Adrenal gland (tissue), 12 donors: ENCODE data around the gene LRRC55. TPM values are rescaled to one million over a fixed set of nuclear protein-coding genes. Genes with fewer than 3 reads are reported as not detected.

Experiments
- DNase-seq, 7 donors: peaks; one replicate each; pipeline ENCODE4 v3.0.0-alpha.2; 2019 to 2020
- H3K27ac ChIP-seq, 5 donors: fragments of 200-600 bp; sonication (generic) in 4 of 5; 1 replicate in 3 of 5; 2 replicates in 2 of 5; pipeline versions ENCODE4 v1.5.1 to v1.8.0; 2016 to 2020; ENCODE audit warnings: mild to moderate bottlenecking in 1 of 5
- H3K27me3 ChIP-seq: fragments of 200-600 bp; 2 replicates; pipeline ENCODE4 v1.8.0; 2021
- H3K36me3 ChIP-seq, 2 donors: fragments of 200-600 bp; replicated peaks in 1 of 2; 1 replicate in 1 of 2; 2 replicates in 1 of 2; pipeline versions ENCODE4 v1.5.1 to v1.8.0; 2018 to 2022
- H3K4me1 ChIP-seq, 2 donors: fragments of 200-600 bp; replicated peaks in 1 of 2; 1 replicate in 1 of 2; 2 replicates in 1 of 2; pipeline versions ENCODE4 v1.5.1 to v1.8.0; 2018 to 2021
- H3K4me3 ChIP-seq, 4 donors: fragments of 200-600 bp; sonication (generic) in 3 of 4; one replicate each; pipeline ENCODE4 v1.5.1; 2016 to 2018
- H3K9me3 ChIP-seq, 3 donors: fragments of 200-600 bp; sonication (generic) in 1 of 3; replicated peaks in 1 of 3; 1 replicate in 2 of 3; 2 replicates in 1 of 3; pipeline versions ENCODE4 v1.5.1 to v1.8.0; 2016 to 2021
- CTCF ChIP-seq, 6 experiments: fragments of 450-650 bp in 4 of 6; fragments of 200-600 bp in 2 of 6; sonication (generic) in 1 of 6; IDR thresholded peaks; 1 replicate in 5 of 6; 2 replicates in 1 of 6; pipeline versions ENCODE4 v1.5.1 to v1.8.0; 2016 to 2021; ENCODE audit warnings: antibody characterized with exemption in 6 of 6, mild to moderate bottlenecking in 2 of 6, moderate library complexity in 1 of 6
- POLR2A ChIP-seq, 2 donors: fragments of 450-650 bp; IDR thresholded peaks; one replicate each; pipeline ENCODE4 v1.6.1; 2017; ENCODE audit warnings: antibody characterized with exemption in 2 of 2, mild to moderate bottlenecking in 2 of 2, moderate library complexity in 1 of 2
- WGBS, 4 donors: extraction: QIAGEN DNeasy Blood & Tissue Kit in 2 of 4; methylation state at CpG; one replicate each; pipeline versions ENCODE4 v1.1.5 to v1.1.7; 2013 to 2017; 5-methylcytosine and 5-hydroxymethylcytosine counted together
- intact Hi-C, 2 donors: fragments of 100-400 bp; cut with DNase I; formaldehyde crosslinking; loops; one replicate each; pipeline versions ENCODE4 v1.14.1 to v1.15.0; 2022 to 2023
- polyA plus RNA-seq, 3 donors: library from polyadenylated mRNA; stranded (reverse); fragments of 200-250 nt in 2 of 3; fragments of 350-450 nt in 1 of 3; fragmentation: Illumina TruSeq in 1 of 3; extraction: RNeasy Lipid Tissue Mini Kit (QIAGEN cat#74804) in 1 of 3; gene quantifications; one replicate each; pipeline ENCODE4 v1.2.3, GENCODE V29; 2013 to 2014
- total RNA-seq, 9 donors: library from RNA; depleted of rRNA in 4 of 9; stranded (reverse); fragments of >200 nt in 4 of 9; fragments of 120-200 nt in 1 of 9; fragmentation: NEBNext Ultra II Directional in 1 of 9; extraction: Animal tissue kit (Norgen Biotek cat#: 25700) in 1 of 9; gene quantifications; one replicate each; pipeline versions ENCODE4 v1.1.0 to v1.2.4, GENCODE V29; 2013 to 2023
- donor health status: healthy with polysubstance abuse.
- donor health status: Bipolar disorder and iron deficiency.
- donor health status: DM: yes; HTN: yes; CAD: no.
- donor health status: DM: no; HTN: no; CAD: no.
- donor health status: DM: no; HTN: no; CAD: no.
- donor health status: DM: yes; HTN: yes; CAD: no.

LRRC55 gene
- total and polyA plus RNA-seq, 12 donors: 0.08 to 1.1 (median 0.50) TPM; not detected in 1

GRCh38 chr11:57214098-57214417 is 32.3 kb downstream of the LRRC55 start:
- intact Hi-C loops: no loop called here
- H3K27ac ChIP-seq: no peak overlapping the region
- 37 to 61% (median 55%) methylated on average over 2 of the region's 2 CpGs for WGBS, 4 donors

GRCh38 chr11:57214494-57214893 is 32.7 kb downstream of the LRRC55 start:
- WGBS, 4 donors: 56 to 60% (median 59%) methylated on average over 3 of the region's 3 CpGs
- intact Hi-C loops: no loop called here
- no peak overlapping the region for H3K27ac ChIP-seq
- TF ChIP-seq CTCF (IDR thresholded peaks at IDR 0.05) (no peak), POLR2A (IDR thresholded peaks at IDR 0.05) (no peak)
- H3K9me3 ChIP-seq: no peaks in the 10 kb centered on the region
- H3K27me3 ChIP-seq: no peaks in the 10 kb centered on the region
- no peak for DNase-seq
- no peak overlapping the region for H3K4me3 ChIP-seq
- H3K4me1 ChIP-seq: peaks cover 0 to 4% of the 10 kb centered on the region in 2 donors
- H3K36me3 ChIP-seq: no peaks in the 10 kb centered on the region

More at GRCh38 chr11:57214098-57214417, 32.3 kb downstream of the LRRC55 start:
- no peak for TF ChIP-seq POLR2A (IDR thresholded peaks at IDR 0.05)
- no peak for TF ChIP-seq CTCF (IDR thresholded peaks at IDR 0.05)
- Histone ChIP-seq H3K36me3 (no peaks in the 10 kb centered on the region), H3K4me1 (peaks cover 0 to 4% of the 10 kb centered on the region in 2 donors), H3K27me3 (no peaks in the 10 kb centered on the region), H3K4me3 (no peak overlapping the region), H3K9me3 (no peaks in the 10 kb centered on the region)
- no peak for DNase-seq

DNA sequence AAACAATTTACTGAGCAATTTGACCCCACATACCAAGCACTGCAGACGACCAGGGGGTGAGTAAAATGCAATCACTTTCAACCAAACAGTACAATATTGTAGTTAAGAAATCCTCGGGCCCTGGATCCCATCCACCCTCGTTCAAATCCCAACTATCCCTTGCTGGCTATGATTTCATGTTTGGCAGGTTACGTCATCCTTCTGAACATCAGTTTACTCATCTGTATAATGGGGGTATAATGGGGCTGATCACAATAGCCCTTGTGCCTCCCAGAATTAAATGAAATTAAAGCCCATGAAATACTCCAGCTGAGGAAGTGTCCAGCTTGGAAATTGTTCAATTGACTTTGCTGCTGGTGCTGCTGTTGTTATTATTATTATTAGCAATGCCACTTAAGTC is 34.7 kb downstream of the LRRC55 start:
- TF ChIP-seq POLR2A (IDR thresholded peaks at IDR 0.05) (no peak), CTCF (IDR thresholded peaks at IDR 0.05) (no peak)
- no peaks in the 10 kb centered on the region for H3K27me3 ChIP-seq
- DNase-seq: no peak
- no peaks in the 10 kb centered on the region for H3K36me3 ChIP-seq
- intact Hi-C loops: no loop called here
- no peak overlapping the region for H3K4me3 ChIP-seq
- H3K27ac ChIP-seq: no peak overlapping the region
- H3K9me3 ChIP-seq: no peaks in the 10 kb centered on the region
- H3K4me1 ChIP-seq: peaks cover 0 to 4% of the 10 kb centered on the region in 2 donors
- 59 to 68% (median 63%) methylated on average over 4 of the region's 4 CpGs for WGBS, 4 donors

GRCh38 chr11:57217053-57217452 is 35.3 kb downstream of the LRRC55 start:
- DNase-seq: no peak
- Histone ChIP-seq H3K36me3 (no peaks in the 10 kb centered on the region), H3K4me3 (no peak overlapping the region), H3K9me3 (no peaks in the 10 kb centered on the region), H3K4me1 (peaks cover 0 to 4% of the 10 kb centered on the region in 2 donors), H3K27me3 (no peaks in the 10 kb centered on the region), H3K27ac (no peak overlapping the region)
- intact Hi-C loops: no loop called here
- WGBS, 4 donors: 34 to 42% (median 36%) methylated on average over 4 of the region's 4 CpGs
- no peak for TF ChIP-seq CTCF (IDR thresholded peaks at IDR 0.05)
- no peak for TF ChIP-seq POLR2A (IDR thresholded peaks at IDR 0.05)
